Omental fat pad (tissue), 4 donors: ENCODE data around the gene PDCD2. TPM values are rescaled to one million over a fixed set of nuclear protein-coding genes. Genes with fewer than 3 reads are reported as not detected.

Source experiments
- ATAC-seq: fragments of 150-250 bp; one replicate; pipeline ENCODE4 v1.9.1; 2016; ENCODE audit warnings: mild to moderate bottlenecking, moderate library complexity; ENCODE audit not compliant: low FRiP score
- DNase-seq: peaks from one replicate; pipeline ENCODE4 v3.0.0-alpha.2; 2019; ENCODE audit warnings: low spot score
- total RNA-seq, 4 donors: library from RNA; depleted of rRNA; stranded (reverse); fragments of >200 nt; gene quantifications; one replicate each; pipeline ENCODE4 v1.1.0, GENCODE V29; 2016
- TF ChIP-seq, protein P1 (sequence below), 3 donors: fragments of 450-650 bp; IDR thresholded peaks; one replicate each; pipeline ENCODE4 v1.5.1; 2016 to 2017; ENCODE audit warnings: antibody characterized with exemption in 3 of 3, mild to moderate bottlenecking in 3 of 3, moderate library complexity in 2 of 3

Gene PDCD2
- total RNA-seq, 4 donors from 2014 or later, result 56.4 to 72.8 (median 60.5) TPM

DNA sequence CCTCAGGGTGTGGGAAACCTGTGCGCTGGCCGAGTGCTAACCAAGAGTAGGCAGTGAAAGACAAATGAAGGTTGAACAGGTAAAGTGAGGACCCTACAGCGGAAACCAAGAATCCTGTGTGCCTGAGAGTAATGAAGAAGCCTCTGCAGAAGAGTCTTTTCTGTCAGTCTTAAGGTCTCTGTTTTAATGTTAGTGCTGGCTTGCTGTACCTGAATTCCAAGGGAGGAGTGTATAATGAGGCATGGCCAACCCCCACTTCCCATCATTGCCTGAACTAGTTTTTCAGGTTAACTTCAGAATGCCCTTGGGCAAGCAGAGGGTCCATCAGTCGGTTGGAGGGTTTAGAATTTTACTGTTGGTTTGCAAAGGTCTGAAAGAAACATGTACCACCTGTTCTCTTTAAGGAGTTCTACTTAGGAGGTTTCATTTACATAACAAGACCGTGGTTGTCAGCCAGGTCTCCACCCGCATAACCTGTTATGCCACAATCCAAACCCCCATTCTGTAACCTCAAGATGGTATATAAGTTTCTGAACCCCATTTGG, 589 bp upstream of the PDCD2 start:
- no peak for DNase-seq
- TF ChIP-seq, protein P1, sequence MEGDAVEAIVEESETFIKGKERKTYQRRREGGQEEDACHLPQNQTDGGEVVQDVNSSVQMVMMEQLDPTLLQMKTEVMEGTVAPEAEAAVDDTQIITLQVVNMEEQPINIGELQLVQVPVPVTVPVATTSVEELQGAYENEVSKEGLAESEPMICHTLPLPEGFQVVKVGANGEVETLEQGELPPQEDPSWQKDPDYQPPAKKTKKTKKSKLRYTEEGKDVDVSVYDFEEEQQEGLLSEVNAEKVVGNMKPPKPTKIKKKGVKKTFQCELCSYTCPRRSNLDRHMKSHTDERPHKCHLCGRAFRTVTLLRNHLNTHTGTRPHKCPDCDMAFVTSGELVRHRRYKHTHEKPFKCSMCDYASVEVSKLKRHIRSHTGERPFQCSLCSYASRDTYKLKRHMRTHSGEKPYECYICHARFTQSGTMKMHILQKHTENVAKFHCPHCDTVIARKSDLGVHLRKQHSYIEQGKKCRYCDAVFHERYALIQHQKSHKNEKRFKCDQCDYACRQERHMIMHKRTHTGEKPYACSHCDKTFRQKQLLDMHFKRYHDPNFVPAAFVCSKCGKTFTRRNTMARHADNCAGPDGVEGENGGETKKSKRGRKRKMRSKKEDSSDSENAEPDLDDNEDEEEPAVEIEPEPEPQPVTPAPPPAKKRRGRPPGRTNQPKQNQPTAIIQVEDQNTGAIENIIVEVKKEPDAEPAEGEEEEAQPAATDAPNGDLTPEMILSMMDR (IDR thresholded peaks at IDR 0.05), result no peak
- peak; percentile 19 for ATAC-seq

DNA sequence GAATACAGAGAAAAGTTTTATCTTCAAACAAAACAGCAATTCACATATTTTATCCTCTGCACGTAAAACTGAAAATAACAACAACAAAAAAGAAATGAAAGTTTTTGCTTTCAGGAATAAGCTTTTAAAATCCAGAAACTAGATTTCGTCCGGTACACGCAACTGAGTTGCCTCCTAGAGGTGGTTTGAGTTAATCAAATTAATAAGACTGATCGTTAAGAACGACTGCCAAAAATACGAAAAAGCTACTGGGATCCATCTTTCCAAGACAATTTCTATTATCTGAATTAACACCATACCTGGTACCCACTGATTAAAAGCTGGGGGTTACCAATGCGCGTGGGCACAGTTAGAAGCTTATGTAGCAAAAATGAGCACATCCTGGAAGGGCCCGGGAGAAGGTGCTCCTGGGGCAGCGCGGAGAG, 669 bp downstream of the PDCD2 start:
- DNase-seq (no peak), ATAC-seq (no peak)
- TF ChIP-seq, protein P1 (IDR thresholded peaks at IDR 0.05), result no peak

DNA sequence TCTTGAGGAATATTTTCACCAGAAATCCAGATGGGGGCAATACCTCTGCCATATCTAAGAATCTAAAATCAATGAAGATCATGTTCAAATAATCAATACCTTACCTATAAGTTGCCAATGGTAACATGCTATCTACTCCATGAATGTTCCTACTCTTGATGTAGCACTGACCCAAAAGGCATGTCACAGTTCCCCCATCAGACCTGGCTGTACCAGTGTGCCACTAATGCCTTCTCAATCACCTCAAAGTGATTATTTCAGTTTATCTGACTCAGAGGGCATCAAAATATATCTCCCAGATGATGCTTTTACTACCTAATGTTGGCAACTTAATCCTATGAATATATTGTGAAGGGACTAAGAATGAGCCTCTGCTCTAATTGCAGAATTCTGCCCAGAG, 5.5 kb downstream of the PDCD2 start:
- no peak for ATAC-seq
- DNase-seq, result no peak
- TF ChIP-seq, protein P1 (IDR thresholded peaks at IDR 0.05), result no peak

DNA sequence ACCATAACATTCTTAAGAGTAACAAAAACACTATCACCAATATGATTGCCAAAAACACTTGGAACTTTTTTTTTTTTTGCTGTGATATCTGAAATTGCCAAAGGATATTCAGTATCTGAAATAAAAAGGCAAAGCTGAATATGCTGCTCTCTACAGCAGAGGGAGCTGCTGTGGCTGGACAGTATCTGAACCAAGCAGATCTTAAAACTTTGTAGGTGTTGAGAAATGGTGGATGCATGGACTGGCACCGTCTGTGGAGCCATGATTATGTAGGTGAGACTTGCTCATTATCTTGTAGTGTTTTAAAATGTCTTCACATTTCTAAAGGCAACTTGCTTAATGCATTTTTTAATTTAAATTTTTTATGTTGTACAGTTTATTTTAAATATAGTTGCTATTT, 9.2 kb downstream of the PDCD2 start:
- DNase-seq (no peak), ATAC-seq (no peak)
- TF ChIP-seq, protein P1 (IDR thresholded peaks at IDR 0.05), result no peak

DNA sequence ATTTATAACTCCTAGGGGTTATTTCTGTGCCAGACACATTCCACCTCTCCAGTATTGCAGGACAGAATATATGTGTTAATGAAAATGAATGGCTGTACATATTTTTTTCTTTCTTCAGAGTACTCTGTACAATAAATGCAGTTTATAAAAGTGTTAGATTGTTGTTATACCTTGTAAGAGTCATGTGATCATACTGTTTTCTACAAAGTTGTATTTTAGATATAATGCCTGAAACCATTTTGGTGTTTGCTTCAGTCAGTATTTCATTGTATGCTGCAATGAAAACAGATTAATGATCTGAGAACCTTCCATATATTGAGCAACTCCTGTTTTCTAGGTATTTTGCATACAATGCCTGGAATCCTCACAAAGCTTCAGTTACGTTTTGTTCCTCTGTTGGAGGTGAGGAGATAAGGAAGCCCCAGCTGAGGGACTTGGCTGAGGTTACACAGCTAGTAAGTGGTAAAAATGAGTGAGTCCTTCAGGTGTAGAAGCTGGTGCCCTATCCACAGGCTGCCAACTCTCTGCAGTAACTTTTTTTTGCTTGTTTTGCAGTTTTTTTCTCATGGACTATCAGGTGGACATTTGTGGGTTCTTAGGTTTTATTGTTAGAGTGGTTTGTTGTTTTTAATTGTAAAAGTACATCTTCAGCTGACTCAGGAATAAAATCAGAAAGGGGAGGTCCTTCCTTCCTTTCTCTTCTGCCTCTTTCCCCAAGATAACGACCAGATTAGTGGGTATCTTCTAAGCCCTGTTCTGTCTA, 11.6 kb downstream of the PDCD2 start:
- no peak for ATAC-seq

DNA sequence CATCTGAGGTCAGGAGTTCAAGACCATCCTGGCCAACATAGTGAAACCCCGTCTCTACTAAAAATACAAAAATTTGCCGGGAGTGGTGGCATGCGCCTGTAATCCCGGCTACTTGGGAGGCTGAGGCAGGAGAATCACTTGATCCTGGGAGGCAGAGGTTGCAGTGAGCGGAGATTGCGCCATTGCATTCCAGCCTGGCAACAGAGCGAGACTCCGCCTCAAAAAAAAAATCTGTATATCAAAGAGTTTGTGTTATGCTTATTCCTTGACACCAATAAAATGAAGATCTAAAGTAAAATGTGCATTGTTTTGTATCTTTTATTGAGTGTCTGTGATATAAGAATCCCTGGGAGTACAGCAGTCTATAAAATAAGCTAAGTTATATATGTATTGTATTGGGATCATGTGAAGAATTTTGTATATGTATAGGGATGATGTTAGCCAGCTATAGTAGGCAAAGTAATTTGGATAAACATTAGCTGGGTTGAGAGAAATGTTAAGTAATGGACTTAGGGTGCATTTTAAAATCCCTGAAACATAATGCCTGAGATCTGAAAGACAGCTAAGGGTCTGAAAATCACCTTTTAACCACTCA, 19.4 kb downstream of the PDCD2 start:
- ATAC-seq, result no peak
- no peak for DNase-seq
- TF ChIP-seq, protein P1 (IDR thresholded peaks at IDR 0.05), result no peak

More for the DNA sequence above, 11.6 kb downstream of the PDCD2 start:
- TF ChIP-seq, protein P1 (IDR thresholded peaks at IDR 0.05), result no peak
- no peak for DNase-seq
